ENCODE results near the gene NFAM1. TPM values are rescaled to one million over a fixed set of nuclear protein-coding genes. Genes with fewer than 3 reads are reported as not detected.

Gene NFAM1
- total RNA-seq, 1 experiment from 2014 or later, result 0.12 TPM

GRCh38 chr22:42338479-42338878 is 93.7 kb downstream of the NFAM1 start:
- POLR2A ChIA-PET, result no interaction called here
- H3K9me2 ChIP-seq (ENCODE audit: insufficient read depth), result no peaks in the 10 kb centered on the region
- H3K4me1 ChIP-seq (ENCODE audit: control insufficient read depth in 1 of 2, insufficient read depth in 2 of 2, low read length in 2 of 2), result peaks cover 6 to 11% of the 10 kb centered on the region in 2 experiments
- TF ChIP-seq REST (IDR thresholded peaks at IDR 0.05; ENCODE audit: low read depth) (no peak), ELF1 (IDR thresholded peaks at IDR 0.05; ENCODE audit: borderline replicate concordance, low read depth) (no peak), POLR2AphosphoS5 (IDR thresholded peaks at IDR 0.05; ENCODE audit: low read depth, low read length) (no peak), SRF (IDR thresholded peaks at IDR 0.05; ENCODE audit: low read depth) (no peak)
- no peak overlapping the region for H3K4me3 ChIP-seq (replicated peaks in 1 of 2; ENCODE audit: low read depth in 1 of 2, low read length in 2 of 2)
- H2AFZ ChIP-seq (ENCODE audit: low read depth, low read length, poor library complexity, severe bottlenecking), result no peak overlapping the region
- CTCF ChIA-PET, result no interaction called here
- intact Hi-C loops (cut with micrococcal nuclease), result no loop called here
- no peaks in the 10 kb centered on the region for H3K36me3 ChIP-seq (ENCODE audit: control insufficient read depth in 1 of 2, insufficient read depth in 2 of 2, low read length in 2 of 2)
- H3K4me2 ChIP-seq (ENCODE audit: low read length), result no peak overlapping the region
- RAD21 ChIA-PET (ENCODE audit: low non-redundant PET in 1 of 2, low total read pairs in 2 of 2, uncharacterized antibody in 2 of 2, unreplicated experiment in 2 of 2), result no interaction called here
- H3K27ac ChIP-seq (ENCODE audit: low read depth, low read length), result no peak overlapping the region
- H3K27me3 ChIP-seq (ENCODE audit: insufficient read depth, low read length), result no peaks in the 10 kb centered on the region
- DNase-seq (ENCODE audit: low read depth, low spot score) (no peak), ATAC-seq (no peak)
- no peaks in the 10 kb centered on the region for H3K9me3 ChIP-seq (ENCODE audit: control insufficient read depth in 1 of 2, insufficient read depth in 1 of 2, low read depth in 1 of 2, low read length in 2 of 2)
- H3K9ac ChIP-seq (ENCODE audit: low read length), result no peak overlapping the region
- BruUV-seq (replicated peaks), result no TSS peak
- no peaks in the 10 kb centered on the region for H3K79me2 ChIP-seq (ENCODE audit: insufficient read depth, low read length)
- no peaks in the 10 kb centered on the region for H4K20me1 ChIP-seq (ENCODE audit: insufficient read depth)

GRCh38 chr22:42337356-42337755 is 94.8 kb downstream of the NFAM1 start:
- Histone ChIP-seq H3K9me3 (ENCODE audit: control insufficient read depth in 1 of 2, insufficient read depth in 1 of 2, low read depth in 1 of 2, low read length in 2 of 2) (no peaks in the 10 kb centered on the region), H3K36me3 (ENCODE audit: control insufficient read depth in 1 of 2, insufficient read depth in 2 of 2, low read length in 2 of 2) (no peaks in the 10 kb centered on the region), H3K9me2 (ENCODE audit: insufficient read depth) (no peaks in the 10 kb centered on the region), H2AFZ (ENCODE audit: low read depth, low read length, poor library complexity, severe bottlenecking) (no peak overlapping the region), H3K4me1 (ENCODE audit: control insufficient read depth in 1 of 2, insufficient read depth in 2 of 2, low read length in 2 of 2) (peaks cover under 1 to 3% of the 10 kb centered on the region in 2 experiments; a peak in 3 of 4 replicates), H3K27ac (ENCODE audit: low read depth, low read length) (no peak overlapping the region), H3K79me2 (ENCODE audit: insufficient read depth, low read length) (no peaks in the 10 kb centered on the region), H3K4me2 (ENCODE audit: low read length) (no peak overlapping the region), H3K9ac (ENCODE audit: low read length) (no peak overlapping the region), H4K20me1 (ENCODE audit: insufficient read depth) (no peaks in the 10 kb centered on the region), H3K4me3 (replicated peaks in 1 of 2; ENCODE audit: low read depth in 1 of 2, low read length in 2 of 2) (no peak overlapping the region), H3K27me3 (ENCODE audit: insufficient read depth, low read length) (no peaks in the 10 kb centered on the region)
- ATAC-seq (no peak), DNase-seq (ENCODE audit: low read depth, low spot score) (no peak)
- CTCF ChIA-PET, result no interaction called here
- POLR2A ChIA-PET, result no interaction called here
- no TSS peak for BruUV-seq (replicated peaks)
- intact Hi-C loops (cut with micrococcal nuclease), result no loop called here
- RAD21 ChIA-PET (ENCODE audit: low non-redundant PET in 1 of 2, low total read pairs in 2 of 2, uncharacterized antibody in 2 of 2, unreplicated experiment in 2 of 2), result no interaction called here
- TF ChIP-seq YY1 (IDR thresholded peaks at IDR 0.05; ENCODE audit: extremely low read depth, insufficient replicate concordance, low read depth, low read length) (no peak), REST (IDR thresholded peaks at IDR 0.05; ENCODE audit: low read depth) (no peak), ZNF274 (IDR thresholded peaks at IDR 0.05; ENCODE audit: low read depth, low read length) (no peak), ELF1 (IDR thresholded peaks at IDR 0.05; ENCODE audit: borderline replicate concordance, low read depth) (no peak), RAD21 (IDR thresholded peaks at IDR 0.05; ENCODE audit: low read depth) (no peak), ATF3 (IDR thresholded peaks at IDR 0.05) (no peak), CTCF (IDR thresholded peaks at IDR 0.05 in 2 of 3, conservative IDR thresholded peaks at IDR 0.05 in 1 of 3; ENCODE audit: borderline replicate concordance in 1 of 3, insufficient read depth in 1 of 3, low read depth in 2 of 3, low read length in 2 of 3) (no peak), EZH2 (IDR thresholded peaks at IDR 0.05) (no peak)
